Gastroesophageal sphincter (tissue), 3 donors: Measurements from ENCODE around the gene LAMB4.
"Not testable (repeated sequence)": the region's sequence is repeated elsewhere in the genome, so short reads cannot be mapped to it uniquely, and the experiment has no call there.

Source experiments
- CTCF ChIP-seq, 4 experiments: fragments of 200-600 bp in 2 of 4; fragments of 450-650 bp in 2 of 4; sonication (generic) in 1 of 4; IDR thresholded peaks; one replicate each; pipeline ENCODE4 v1.5.1; 2017 to 2019; ENCODE audit warnings: antibody characterized with exemption in 4 of 4, mild to moderate bottlenecking in 2 of 4, moderate library complexity in 2 of 4
- EP300 ChIP-seq: sonication (generic); formaldehyde crosslinking; IDR thresholded peaks from one replicate; pipeline ENCODE4 v1.6.1; 2017; ENCODE audit warnings: antibody characterized with exemption, mild to moderate bottlenecking
- POLR2A ChIP-seq, 2 donors: fragments of 450-650 bp; IDR thresholded peaks; one replicate each; pipeline ENCODE4 v1.6.1; 2017; ENCODE audit warnings: antibody characterized with exemption in 2 of 2, mild to moderate bottlenecking in 2 of 2, moderate library complexity in 1 of 2

- not testable (repeated sequence) for TF ChIP-seq CTCF (IDR thresholded peaks at IDR 0.05); POLR2A (IDR thresholded peaks at IDR 0.05); EP300
These were observed 96.9 kb downstream of the LAMB4 start for GRCh38 chr7:108033309-108033708.
